IMR-90 (cell line): ENCODE measurements around the gene TIPRL. TPM values are rescaled to one million over a fixed set of nuclear protein-coding genes. Genes with fewer than 3 reads are reported as not detected.

ENCODE experiments used
- ATAC-seq: fragments of 200-7000 bp; cut with Tn5 transposase; 2 replicates; pipeline ENCODE4 v1.9.1; 2020; ENCODE audit warnings: low read depth, mild to moderate bottlenecking, moderate library complexity
- BruUV-seq: library from RNA; stranded (reverse); fragments of 400-500 nt; replicated peaks from 2 replicates; lab custom pipeline; 2021; lab: Mats Ljungman, UMichigan
- CTCF ChIA-PET: fragments of 300-600 bp; formaldehyde crosslinking; extraction: SDS; loops from one replicate; lab custom pipeline; 2021; ENCODE audit warnings: antibody characterized with exemption; lab: Yijun Ruan, JAX
- POLR2A ChIA-PET: fragments of 300-600 bp; sonication (Branson Sonifier 250); formaldehyde crosslinking; loops from one replicate; lab custom pipeline; 2022; ENCODE audit warnings: antibody characterized with exemption; ENCODE audit not compliant: unreplicated experiment; lab: Charles Lee
- DNase-seq: peaks from one replicate; pipeline ENCODE4 v3.0.0; 2013
- H2AFZ ChIP-seq: replicated peaks from 2 replicates; pipeline ENCODE3; 2013; ENCODE audit warnings: low read length, mild to moderate bottlenecking; ENCODE audit not compliant: poor library complexity
- H2AK5ac ChIP-seq: 2 replicates; pipeline ENCODE4 v1.6.1; 2013; ENCODE audit warnings: low read depth, low read length, inconsistent platforms
- H2AK9ac ChIP-seq: replicated peaks from 2 replicates; pipeline ENCODE3; 2013; ENCODE audit warnings: mild to moderate bottlenecking, low read depth, low read length, moderate library complexity; ENCODE audit not compliant: poor library complexity
- H2BK120ac ChIP-seq: 2 replicates; pipeline ENCODE4 v1.6.1; 2013; ENCODE audit warnings: low read depth, low read length, inconsistent platforms
- H2BK15ac ChIP-seq: 3 replicates; pipeline ENCODE4 v1.6.1; 2013; ENCODE audit warnings: low read depth, low read length, inconsistent platforms
- H2BK20ac ChIP-seq: 2 replicates; pipeline ENCODE4 v1.6.1; 2013; ENCODE audit warnings: low read depth, mild to moderate bottlenecking, inconsistent platforms, low read length, moderate library complexity
- H2BK5ac ChIP-seq: 2 replicates; pipeline ENCODE4 v1.6.1; 2013; ENCODE audit warnings: mild to moderate bottlenecking, low read depth, low read length, inconsistent platforms; ENCODE audit not compliant: poor library complexity, severe bottlenecking
- H3K14ac ChIP-seq: replicated peaks from 2 replicates; pipeline ENCODE4 v1.6.1; 2013; ENCODE audit warnings: low read depth, low read length, inconsistent platforms
- H3K18ac ChIP-seq: 2 replicates; pipeline ENCODE4 v1.6.1; 2013; ENCODE audit warnings: low read depth, low read length, control low read depth
- H3K23ac ChIP-seq: 2 replicates; pipeline ENCODE4 v1.6.1; 2013; ENCODE audit warnings: low read depth, low read length, inconsistent platforms
- H3K27ac ChIP-seq: 2 replicates; pipeline ENCODE4 v1.5.1; 2013; ENCODE audit warnings: mild to moderate bottlenecking, control low read depth, low read length; ENCODE audit not compliant: insufficient read depth
- H3K27me3 ChIP-seq: 2 replicates; pipeline ENCODE4 v1.6.1; 2013; ENCODE audit warnings: low read length; ENCODE audit not compliant: control insufficient read depth, insufficient read depth
- H3K36me3 ChIP-seq: 2 replicates; pipeline ENCODE4 v1.6.1; 2013; ENCODE audit warnings: low read length, mixed read lengths; ENCODE audit not compliant: control insufficient read depth, insufficient read depth
- H3K4ac ChIP-seq: 2 replicates; pipeline ENCODE4 v1.6.1; 2013; ENCODE audit warnings: low read depth, low read length, inconsistent platforms
- H3K4me1 ChIP-seq: 2 replicates; pipeline ENCODE4 v1.6.1; 2013; ENCODE audit warnings: low read length, mixed read lengths; ENCODE audit not compliant: control insufficient read depth, insufficient read depth
- H3K4me2 ChIP-seq: 2 replicates; pipeline ENCODE4 v1.6.1; 2013; ENCODE audit warnings: low read depth, mild to moderate bottlenecking, control low read depth, low read length, moderate library complexity
- H3K4me3 ChIP-seq: 2 replicates; pipeline ENCODE4 v1.5.1; 2013; ENCODE audit warnings: low read depth, mild to moderate bottlenecking, control low read depth, low read length, moderate library complexity; ENCODE audit not compliant: insufficient read depth
- H3K56ac ChIP-seq: 2 replicates; pipeline ENCODE4 v1.6.1; 2013; ENCODE audit warnings: low read length, inconsistent platforms; ENCODE audit not compliant: insufficient read depth; ENCODE audit errors: extremely low read depth
- H3K79me1 ChIP-seq, 2 experiments: 2 replicates each; pipeline ENCODE4 v1.6.1; 2013; ENCODE audit warnings: low read length in 2 of 2, inconsistent platforms in 1 of 2, low read depth in 1 of 2
- H3K9ac ChIP-seq: 2 replicates; pipeline ENCODE4 v1.6.1; 2013; ENCODE audit warnings: low read depth, low read length, control low read depth
- H3K9me1 ChIP-seq: 2 replicates; pipeline ENCODE4 v1.6.1; 2013; ENCODE audit warnings: low read length, inconsistent platforms; ENCODE audit not compliant: insufficient read depth
- H3K9me3 ChIP-seq: 2 replicates; pipeline ENCODE4 v1.6.1; 2013; ENCODE audit warnings: low read length; ENCODE audit not compliant: control insufficient read depth, insufficient read depth
- H4K20me1 ChIP-seq: 2 replicates; pipeline ENCODE4 v1.6.1; 2013; ENCODE audit warnings: low read length, inconsistent platforms; ENCODE audit not compliant: insufficient read depth
- H4K5ac ChIP-seq: 2 replicates; pipeline ENCODE4 v1.6.1; 2013; ENCODE audit warnings: mild to moderate bottlenecking, low read depth, low read length, control low read depth
- H4K8ac ChIP-seq, 2 experiments: 2 replicates each; pipeline ENCODE4 v1.6.1; 2013; ENCODE audit warnings: low read depth in 2 of 2, low read length in 2 of 2, control low read depth in 1 of 2, inconsistent platforms in 1 of 2
- H4K91ac ChIP-seq: 2 replicates; pipeline ENCODE4 v1.6.1; 2013; ENCODE audit warnings: low read depth, low read length, inconsistent platforms; ENCODE audit not compliant: insufficient read depth
- BHLHE40 ChIP-seq: fragments of 150-350 bp; IDR thresholded peaks from 2 replicates; pipeline ENCODE4 v1.6.1; 2016; ENCODE audit warnings: mild to moderate bottlenecking, low read depth, low read length
- CEBPB ChIP-seq: IDR thresholded peaks from 2 replicates; pipeline ENCODE4 v1.6.1; 2012; ENCODE audit warnings: low read depth, low read length, improper control_type of control experiment
- CHD1 ChIP-seq: IDR thresholded peaks from 2 replicates; pipeline ENCODE4 v1.6.1; 2012; ENCODE audit warnings: low read depth, low read length, improper control_type of control experiment
- FOS ChIP-seq: fragments of 150-350 bp; IDR thresholded peaks from 2 replicates; pipeline ENCODE4 v1.6.1; 2016; ENCODE audit warnings: low read depth, low read length
- MAFK ChIP-seq: IDR thresholded peaks from 2 replicates; pipeline ENCODE4 v1.6.1; 2012; ENCODE audit warnings: low read depth, low read length, improper control_type of control experiment
- MAZ ChIP-seq: IDR thresholded peaks from 2 replicates; pipeline ENCODE4 v1.6.1; 2012; ENCODE audit warnings: low read depth, mild to moderate bottlenecking, low read length, improper control_type of control experiment, moderate library complexity, borderline replicate concordance
- MXI1 ChIP-seq: IDR thresholded peaks from 2 replicates; pipeline ENCODE4 v1.6.1; 2012; ENCODE audit warnings: low read depth, mild to moderate bottlenecking, low read length, moderate library complexity, borderline replicate concordance
- NFE2L2 ChIP-seq: fragments of 150-350 bp; IDR thresholded peaks from 2 replicates; pipeline ENCODE4 v1.6.1; 2016; ENCODE audit warnings: low read depth, mild to moderate bottlenecking, low read length
- POLR2A ChIP-seq: IDR thresholded peaks from 2 replicates; pipeline ENCODE4 v1.6.1; 2012; ENCODE audit warnings: mild to moderate bottlenecking, low read depth, low read length
- RAD21 ChIP-seq: IDR thresholded peaks from 2 replicates; pipeline ENCODE4 v1.6.1; 2012; ENCODE audit warnings: low read length, improper control_type of control experiment
- RCOR1 ChIP-seq: IDR thresholded peaks from 2 replicates; pipeline ENCODE4 v1.6.1; 2012; ENCODE audit warnings: mild to moderate bottlenecking, low read length, improper control_type of control experiment; ENCODE audit not compliant: insufficient replicate concordance
- RFX5 ChIP-seq: IDR thresholded peaks from 2 replicates; pipeline ENCODE4 v1.8.0; 2012; ENCODE audit warnings: low read depth, mild to moderate bottlenecking, low read length, moderate library complexity
- SMC3 ChIP-seq: fragments of 150-350 bp; IDR thresholded peaks from 2 replicates; pipeline ENCODE4 v1.6.1; 2016; ENCODE audit warnings: low read depth, mild to moderate bottlenecking, antibody characterized with exemption, low read length, moderate library complexity
- dilution Hi-C: fragments of 300-500 bp; cut with HindIII; formaldehyde crosslinking; loops from one replicate; pipeline ENCODE4 v1.14.3; 2018; ENCODE audit warnings: low sequenced_read_pairs; ENCODE audit not compliant: unreplicated experiment
- in situ Hi-C: fragments of 300-500 bp; cut with MboI; formaldehyde crosslinking; loops from 3 replicates; pipeline ENCODE4 v1.14.3; 2019; ENCODE audit warnings: low sequenced_read_pairs, inconsistent platforms, mixed read lengths
- intact Hi-C: fragments of 100-400 bp; cut with micrococcal nuclease; formaldehyde crosslinking; loops from 2 replicates; pipeline ENCODE4 v1.10.0; 2022
- polyA plus RNA-seq, 3 experiments: library from polyadenylated mRNA; depleted of rRNA; stranded (reverse); fragments of >200 nt; gene quantifications; 2 replicates each; pipeline ENCODE4 v1.2.3, GENCODE V29; 2012; ENCODE audit warnings: low replicate concordance in 1 of 3
- total RNA-seq: library from RNA; depleted of rRNA; stranded (reverse); fragments of >200 nt; gene quantifications from 2 replicates; pipeline ENCODE4 v1.2.3, GENCODE V29; 2012
- TF ChIP-seq, protein P1 (sequence below): fragments of 150-350 bp; IDR thresholded peaks from 2 replicates; pipeline ENCODE4 v1.6.1; 2016; ENCODE audit warnings: low read depth, mild to moderate bottlenecking, low read length, moderate library complexity, borderline replicate concordance
- TF ChIP-seq, protein P2 (sequence below): fragments of 150-350 bp; IDR thresholded peaks from 2 replicates; pipeline ENCODE4 v1.6.1; 2017; ENCODE audit warnings: mild to moderate bottlenecking, antibody characterized with exemption, low read length, low read depth
- TF ChIP-seq, protein P3 (sequence below): conservative IDR thresholded peaks from 2 replicates; pipeline ENCODE4 v1.5.1; 2012; ENCODE audit warnings: mild to moderate bottlenecking, low read depth, low read length, improper control_type of control experiment

Gene TIPRL
- total and polyA plus RNA-seq, 2 of the 4 experiments (the other 2 are of a cell fraction), result 15.4 to 23.8 TPM

DNA sequence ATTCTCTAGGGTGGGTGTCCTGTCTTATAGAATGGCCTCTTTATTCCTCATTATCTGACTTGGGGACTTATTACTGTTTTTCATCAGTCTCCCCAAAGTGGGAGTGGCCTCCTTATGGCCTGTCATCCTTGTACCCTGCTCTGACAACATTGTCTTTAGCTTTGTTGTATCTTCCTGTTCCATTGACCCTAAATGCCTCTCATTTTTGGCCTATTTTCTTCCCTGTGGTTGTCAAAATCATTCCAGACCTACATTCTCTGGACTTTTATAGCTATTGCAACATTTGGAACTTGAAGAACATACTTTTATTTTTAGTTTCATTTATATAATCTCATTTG lies 56.8 kb downstream of the TIPRL start:
- DNase-seq, result no peak

More for the DNA sequence above, 56.8 kb downstream of the TIPRL start:
- no TSS peak for BruUV-seq
- Histone ChIP-seq H4K91ac (no peak overlapping the region), H3K27ac (no peak overlapping the region), H3K4ac (no peak overlapping the region), H2BK15ac (no peak overlapping the region), H3K56ac (no peak overlapping the region), H2BK120ac (no peak overlapping the region), H2AK5ac (no peak overlapping the region), H3K9me3 (no peaks in the 10 kb centered on the region), H3K9ac (no peak overlapping the region), H2AFZ (no peak overlapping the region), H3K14ac (no peak overlapping the region), H3K4me3 (no peak overlapping the region), H4K20me1 (peaks cover 15% of the 10 kb centered on the region; the same call in 1 of the 2 replicates), H2BK20ac (no peak overlapping the region), H3K36me3 (peaks cover 33% of the 10 kb centered on the region), H4K5ac (no peak overlapping the region), H2AK9ac (no peak overlapping the region), H2BK5ac (no peak overlapping the region), H3K4me1 (no peaks in the 10 kb centered on the region), H3K23ac (no peak overlapping the region), H3K79me1 (peaks cover 21 to 40% of the 10 kb centered on the region in 2 experiments), H3K27me3 (no peaks in the 10 kb centered on the region), H3K9me1 (peaks cover 11% of the 10 kb centered on the region), H3K4me2 (no peak overlapping the region), H4K8ac (no peak overlapping the region), H3K18ac (no peak overlapping the region)
- POLR2A ChIA-PET, result no interaction called here
- in situ Hi-C loops, result no loop called here
- TF ChIP-seq MXI1 (no peak), MAZ (no peak), BHLHE40 (no peak), RFX5 (no peak), FOS (no peak), POLR2A (no peak), RAD21 (no peak), RCOR1 (no peak), MAFK (no peak), CHD1 (no peak), SMC3 (no peak), CEBPB (no peak), NFE2L2 (no peak)
- TF ChIP-seq, protein P1, sequence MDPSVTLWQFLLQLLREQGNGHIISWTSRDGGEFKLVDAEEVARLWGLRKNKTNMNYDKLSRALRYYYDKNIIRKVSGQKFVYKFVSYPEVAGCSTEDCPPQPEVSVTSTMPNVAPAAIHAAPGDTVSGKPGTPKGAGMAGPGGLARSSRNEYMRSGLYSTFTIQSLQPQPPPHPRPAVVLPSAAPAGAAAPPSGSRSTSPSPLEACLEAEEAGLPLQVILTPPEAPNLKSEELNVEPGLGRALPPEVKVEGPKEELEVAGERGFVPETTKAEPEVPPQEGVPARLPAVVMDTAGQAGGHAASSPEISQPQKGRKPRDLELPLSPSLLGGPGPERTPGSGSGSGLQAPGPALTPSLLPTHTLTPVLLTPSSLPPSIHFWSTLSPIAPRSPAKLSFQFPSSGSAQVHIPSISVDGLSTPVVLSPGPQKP, result no peak
- TF ChIP-seq, protein P2, sequence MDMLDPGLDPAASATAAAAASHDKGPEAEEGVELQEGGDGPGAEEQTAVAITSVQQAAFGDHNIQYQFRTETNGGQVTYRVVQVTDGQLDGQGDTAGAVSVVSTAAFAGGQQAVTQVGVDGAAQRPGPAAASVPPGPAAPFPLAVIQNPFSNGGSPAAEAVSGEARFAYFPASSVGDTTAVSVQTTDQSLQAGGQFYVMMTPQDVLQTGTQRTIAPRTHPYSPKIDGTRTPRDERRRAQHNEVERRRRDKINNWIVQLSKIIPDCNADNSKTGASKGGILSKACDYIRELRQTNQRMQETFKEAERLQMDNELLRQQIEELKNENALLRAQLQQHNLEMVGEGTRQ, result no peak
- TF ChIP-seq, protein P3, sequence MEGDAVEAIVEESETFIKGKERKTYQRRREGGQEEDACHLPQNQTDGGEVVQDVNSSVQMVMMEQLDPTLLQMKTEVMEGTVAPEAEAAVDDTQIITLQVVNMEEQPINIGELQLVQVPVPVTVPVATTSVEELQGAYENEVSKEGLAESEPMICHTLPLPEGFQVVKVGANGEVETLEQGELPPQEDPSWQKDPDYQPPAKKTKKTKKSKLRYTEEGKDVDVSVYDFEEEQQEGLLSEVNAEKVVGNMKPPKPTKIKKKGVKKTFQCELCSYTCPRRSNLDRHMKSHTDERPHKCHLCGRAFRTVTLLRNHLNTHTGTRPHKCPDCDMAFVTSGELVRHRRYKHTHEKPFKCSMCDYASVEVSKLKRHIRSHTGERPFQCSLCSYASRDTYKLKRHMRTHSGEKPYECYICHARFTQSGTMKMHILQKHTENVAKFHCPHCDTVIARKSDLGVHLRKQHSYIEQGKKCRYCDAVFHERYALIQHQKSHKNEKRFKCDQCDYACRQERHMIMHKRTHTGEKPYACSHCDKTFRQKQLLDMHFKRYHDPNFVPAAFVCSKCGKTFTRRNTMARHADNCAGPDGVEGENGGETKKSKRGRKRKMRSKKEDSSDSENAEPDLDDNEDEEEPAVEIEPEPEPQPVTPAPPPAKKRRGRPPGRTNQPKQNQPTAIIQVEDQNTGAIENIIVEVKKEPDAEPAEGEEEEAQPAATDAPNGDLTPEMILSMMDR, result no peak
- intact Hi-C loops, result no loop called here
- ATAC-seq, result peak; percentile 62
- dilution Hi-C loops, result no loop called here
- CTCF ChIA-PET, result interaction anchor here (0.6 to 1.3 kb wide), 2 partner anchors 17 to 28 kb away, joined by 4 read pairs; no protein-coding TSS in a partner anchor
